GM18517 (cell line): ENCODE measurements around the gene ASIC4.
A peak's percentile ranks its signal among the peaks of the same experiment; 100 is the strongest.

Experiments used
- ATAC-seq: cut with Tn5 transposase; IDR thresholded peaks from one replicate; pipeline ENCODE4 v1.9.1; 2021; ENCODE audit warnings: mild to moderate bottlenecking, moderate library complexity; ENCODE audit not compliant: unreplicated experiment

Gene ASIC4

GRCh38 chr2:219513787-219514186 lies 495 bp upstream of the ASIC4 start:
- ATAC-seq = no peak

- no peak for ATAC-seq
Measured at GRCh38 chr2:219514836-219515235, 554 bp downstream of the ASIC4 start.

- no peak for ATAC-seq
Measured at GRCh38 chr2:219515874-219516629, 1.8 kb downstream of the ASIC4 start.

DNA sequence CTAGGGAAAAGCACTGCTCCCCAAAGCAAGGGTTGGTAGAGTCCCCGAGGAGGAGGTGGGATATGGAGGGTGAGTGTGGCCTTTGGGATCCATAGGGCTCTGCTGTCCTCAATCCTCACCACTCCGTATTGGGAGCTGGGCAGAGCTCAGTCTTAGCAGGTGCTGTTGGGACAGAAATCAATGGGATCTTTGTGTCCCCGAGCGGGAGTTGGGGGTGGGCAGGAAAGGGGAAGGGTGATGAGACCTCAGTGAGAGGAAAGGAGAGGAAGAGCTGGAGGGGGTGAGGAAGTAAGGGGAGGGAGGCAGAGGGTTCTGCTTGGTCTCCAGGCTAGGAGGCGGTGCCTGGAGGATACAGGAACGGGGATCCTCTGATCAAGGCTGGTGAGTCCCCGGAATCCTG lies 2.6 kb downstream of the ASIC4 start:
- ATAC-seq = no peak

- ATAC-seq = no peak
Measured at GRCh38 chr2:219517954-219518778, 3.9 kb downstream of the ASIC4 start.

DNA sequence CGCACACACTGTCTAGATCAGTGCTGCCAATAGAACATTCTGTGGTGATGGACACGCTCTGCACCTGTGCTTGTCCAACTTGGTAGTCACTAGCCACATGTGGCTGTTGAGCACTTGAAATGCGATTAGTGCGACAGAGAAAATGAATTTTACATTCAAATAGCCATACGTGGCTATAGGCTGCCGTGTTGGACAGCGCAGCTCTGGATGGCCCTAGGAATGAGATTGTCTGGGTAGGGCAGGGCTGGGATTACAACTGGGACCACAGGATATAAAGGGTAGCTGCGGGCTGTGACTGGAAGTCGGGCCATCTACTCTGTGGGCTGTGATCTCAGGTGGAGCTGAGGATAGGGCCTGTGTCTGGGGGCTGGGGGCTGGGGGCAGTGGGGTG lies 5.2 kb downstream of the ASIC4 start:
- no peak for ATAC-seq

GRCh38 chr2:219520079-219520478 lies 5.8 kb downstream of the ASIC4 start:
- ATAC-seq = no peak

DNA sequence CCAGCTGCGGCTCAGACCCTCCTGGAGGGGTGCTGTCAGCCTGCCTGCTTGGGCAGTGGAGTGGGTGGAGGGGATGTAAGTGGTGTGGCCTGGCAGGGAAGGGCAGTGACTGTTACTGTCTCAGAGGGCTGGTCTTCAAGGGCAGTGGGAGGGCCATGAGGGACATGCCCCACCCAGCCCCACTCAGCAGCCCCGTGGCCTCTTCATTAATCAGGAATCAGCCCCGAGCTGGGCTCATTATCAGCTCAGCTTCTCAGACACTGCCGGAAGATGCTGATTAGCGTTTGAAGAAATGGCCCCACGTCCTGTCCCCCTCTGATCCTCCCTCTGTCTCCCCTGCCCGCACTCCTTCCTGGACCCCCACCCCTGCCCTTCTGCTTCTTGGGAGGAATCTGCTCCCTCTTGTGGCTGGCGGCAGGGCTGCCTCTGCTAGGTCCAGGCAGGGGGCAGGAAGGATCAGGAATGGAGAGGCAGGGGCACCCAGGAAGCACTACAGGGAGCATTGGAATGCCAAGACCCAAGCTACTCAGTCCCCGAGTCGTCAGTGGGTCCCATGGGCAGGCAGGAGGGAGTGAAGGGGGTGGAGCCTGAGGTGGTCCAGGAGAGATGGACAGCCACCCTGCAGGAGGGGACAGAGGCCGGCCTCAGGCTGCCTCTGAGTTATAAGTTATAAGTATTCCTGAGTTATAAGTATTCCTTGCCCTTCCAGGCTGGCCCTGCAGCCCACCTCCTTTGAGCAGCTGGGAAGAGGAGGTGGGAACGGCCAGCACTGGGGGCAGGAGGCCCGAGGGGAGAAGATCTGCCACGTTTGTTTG lies 7.0 kb downstream of the ASIC4 start:
- no peak for ATAC-seq

DNA sequence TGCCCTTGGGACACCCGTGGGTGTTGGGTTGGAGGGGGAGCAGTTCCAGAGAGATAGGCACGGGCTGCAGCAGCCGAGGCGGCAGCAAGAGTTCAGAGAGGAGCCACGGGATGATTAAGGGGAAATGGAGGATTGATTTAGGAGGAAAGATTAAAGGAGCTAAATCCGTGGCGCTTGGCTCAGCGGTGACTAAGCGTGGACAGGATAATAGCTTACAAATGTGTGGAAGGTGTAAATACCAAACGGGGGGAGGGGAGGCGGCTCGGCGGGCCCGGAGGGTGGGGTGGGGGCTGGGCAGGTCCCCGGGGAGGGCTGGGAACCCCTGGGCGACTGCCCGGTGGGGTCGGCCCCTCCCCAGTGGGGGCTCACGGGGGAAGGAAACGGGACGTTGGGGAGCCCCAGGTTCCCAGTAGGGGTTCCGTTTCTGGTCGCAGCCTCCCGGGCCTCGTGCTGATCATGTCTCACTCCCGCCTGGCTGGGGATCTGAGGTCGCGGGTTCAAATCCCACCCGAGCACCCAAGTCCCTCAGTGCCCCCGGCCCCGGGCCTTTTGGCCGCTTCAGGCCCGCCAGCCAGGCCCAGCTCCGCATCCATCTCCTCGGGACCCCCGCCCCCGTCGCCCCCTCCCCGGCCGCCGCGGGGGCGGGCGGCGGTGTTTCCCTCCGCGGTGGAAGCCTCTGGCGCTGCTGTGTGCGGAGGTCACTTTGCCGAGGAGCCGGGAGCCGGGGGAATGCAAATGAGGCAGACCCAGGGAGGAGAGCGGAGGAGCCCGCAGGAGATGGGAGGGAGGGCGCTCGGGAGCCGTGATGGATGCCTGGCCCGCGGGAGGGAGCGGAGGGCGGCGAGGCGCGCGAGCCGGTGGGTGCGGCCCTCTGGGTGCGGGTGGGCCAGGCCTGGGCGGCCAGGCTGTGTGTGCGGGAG lies 8.1 kb downstream of the ASIC4 start:
- no peak for ATAC-seq

GRCh38 chr2:219523031-219523671 lies 8.9 kb downstream of the ASIC4 start:
- no peak for ATAC-seq

DNA sequence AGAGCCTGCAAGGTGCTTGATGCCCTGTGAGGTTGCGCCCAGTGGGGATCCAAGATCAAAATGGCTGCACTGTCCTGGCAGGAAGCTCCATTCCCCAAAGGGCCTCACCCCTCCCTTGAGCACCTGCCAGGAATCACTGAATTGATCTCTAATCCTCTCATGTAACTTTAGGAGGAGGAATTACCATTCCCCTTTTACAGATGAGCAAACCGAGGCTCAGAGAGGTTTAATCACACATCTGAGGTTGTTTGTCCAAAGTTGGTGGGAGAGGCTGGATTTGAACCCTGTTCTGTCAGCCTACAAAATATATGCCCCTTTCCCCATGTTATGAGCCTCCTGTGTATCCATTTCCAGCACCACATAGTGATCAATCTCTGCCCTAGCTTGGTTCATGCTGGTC lies 10.5 kb downstream of the ASIC4 start:
- no peak for ATAC-seq

GRCh38 chr2:219525533-219526232 lies 11.4 kb downstream of the ASIC4 start:
- no peak for ATAC-seq

- no peak for ATAC-seq
Measured at GRCh38 chr2:219526320-219527075, 12.2 kb downstream of the ASIC4 start.

DNA sequence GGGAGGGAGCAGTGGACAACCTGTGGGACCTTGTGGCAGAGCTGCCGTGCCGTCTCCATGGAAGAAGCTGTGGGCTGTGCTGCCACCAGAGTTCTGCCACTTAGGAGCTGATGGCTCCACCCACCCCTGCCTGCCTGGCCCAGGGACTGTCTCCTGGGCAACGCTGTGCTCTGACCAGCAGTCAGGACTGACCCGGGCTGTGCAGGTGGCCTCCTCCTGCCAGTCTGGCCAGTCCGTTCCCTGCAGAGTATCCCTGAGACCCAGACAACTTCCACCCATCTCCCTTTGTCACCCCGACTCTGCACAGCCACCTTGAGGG lies 12.8 kb downstream of the ASIC4 start:
- no peak for ATAC-seq

DNA sequence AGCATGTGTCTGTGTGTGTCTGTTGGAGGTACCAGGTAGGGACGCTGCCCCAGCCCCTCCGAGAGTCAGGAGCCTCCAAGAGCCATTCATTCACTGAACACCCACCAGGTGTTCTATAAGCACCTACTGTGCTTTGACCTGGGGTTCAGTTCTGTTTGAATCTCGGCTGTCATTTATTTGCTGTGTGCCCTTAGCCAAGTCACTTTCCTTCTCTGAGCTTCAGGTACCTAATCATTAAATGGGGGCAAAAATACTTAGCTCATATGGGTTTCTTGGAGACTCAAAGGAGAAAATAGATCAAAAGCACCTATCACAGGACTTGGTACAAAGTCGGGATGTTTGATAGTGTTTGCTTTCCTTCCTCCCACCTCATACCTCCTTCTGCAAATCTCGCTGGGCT lies 13.2 kb downstream of the ASIC4 start:
- ATAC-seq = no peak

DNA sequence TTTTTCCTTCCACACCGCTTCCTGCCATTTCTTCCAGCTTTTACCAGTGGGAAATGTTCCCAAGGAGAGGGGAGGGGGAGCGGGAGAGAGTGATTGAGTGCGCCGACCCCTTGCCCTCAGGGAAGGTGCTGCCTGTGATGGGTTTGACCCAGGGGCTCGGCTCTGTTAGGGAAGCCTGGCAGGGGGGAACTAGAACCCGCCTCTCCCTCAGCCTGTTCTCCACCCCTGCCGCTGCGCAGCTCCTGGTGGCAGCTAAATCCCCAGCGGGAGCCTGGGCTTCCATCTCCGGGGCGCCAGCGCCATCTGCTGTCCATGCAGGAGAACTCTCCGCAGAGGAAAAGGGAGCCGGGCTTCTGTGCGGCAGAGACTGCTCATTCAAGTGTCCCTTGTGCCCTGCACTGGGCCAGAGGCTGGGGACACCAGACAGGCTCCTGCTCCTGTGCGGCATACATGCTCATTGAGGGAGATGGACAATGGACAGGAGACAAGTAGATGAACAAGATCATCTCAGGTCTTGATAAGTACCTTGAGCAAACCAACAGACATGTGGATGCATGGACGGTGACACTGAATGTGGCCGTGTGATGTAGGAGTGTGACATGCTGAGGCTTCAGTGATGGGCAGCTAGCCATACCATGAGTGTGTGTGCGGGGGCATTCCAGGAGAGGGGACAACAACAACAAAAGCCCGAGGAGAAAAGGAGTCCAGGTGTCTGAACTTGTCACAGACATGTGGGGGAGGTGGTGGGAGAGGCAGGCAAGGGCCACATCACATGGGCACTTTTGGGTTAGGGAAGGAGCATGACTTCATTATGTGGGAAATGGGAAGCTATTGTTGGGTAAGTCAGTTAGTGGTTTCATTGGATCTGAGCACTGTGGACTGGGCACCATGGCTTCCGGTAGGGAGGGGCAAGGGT lies 16.0 kb downstream of the ASIC4 start:
- ATAC-seq = peak; percentile 81

DNA sequence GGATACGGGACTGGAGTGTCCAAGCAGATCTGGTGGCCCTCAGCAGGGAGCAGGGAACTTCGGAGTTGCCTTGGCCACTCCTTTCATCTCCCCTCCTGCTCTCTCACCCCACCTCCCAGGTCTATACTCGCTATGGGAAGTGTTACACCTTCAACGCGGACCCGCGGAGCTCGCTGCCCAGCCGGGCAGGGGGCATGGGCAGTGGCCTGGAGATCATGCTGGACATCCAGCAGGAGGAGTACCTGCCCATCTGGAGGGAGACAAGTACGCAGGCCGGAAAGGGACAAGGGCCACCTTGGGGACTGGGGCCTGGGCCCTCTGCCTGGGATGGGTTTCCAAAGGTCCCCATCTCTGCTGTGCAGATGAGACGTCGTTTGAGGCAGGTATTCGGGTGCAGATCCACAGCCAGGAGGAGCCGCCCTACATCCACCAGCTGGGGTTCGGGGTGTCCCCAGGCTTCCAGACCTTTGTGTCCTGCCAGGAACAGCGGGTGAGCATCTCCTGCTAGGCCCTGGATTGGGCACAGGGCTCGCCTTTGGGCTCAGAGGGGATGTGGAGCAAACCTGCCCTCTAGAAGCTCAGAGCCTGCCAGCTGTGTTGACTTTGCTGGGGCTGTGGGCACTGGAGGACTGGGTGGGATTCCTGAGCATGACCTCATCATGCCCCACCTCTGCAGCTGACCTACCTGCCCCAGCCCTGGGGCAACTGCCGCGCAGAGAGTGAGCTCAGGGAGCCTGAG lies 17.5 kb downstream of the ASIC4 start:
- no peak for ATAC-seq
